HG03439 (cell line): Measurements from ENCODE around the gene TRPT1.

Experiments
- ATAC-seq: cut with Tn5 transposase; IDR thresholded peaks from one replicate; pipeline ENCODE4 v1.9.1; 2021; ENCODE audit warnings: mild to moderate bottlenecking, moderate library complexity; ENCODE audit not compliant: unreplicated experiment

Gene TRPT1

DNA sequence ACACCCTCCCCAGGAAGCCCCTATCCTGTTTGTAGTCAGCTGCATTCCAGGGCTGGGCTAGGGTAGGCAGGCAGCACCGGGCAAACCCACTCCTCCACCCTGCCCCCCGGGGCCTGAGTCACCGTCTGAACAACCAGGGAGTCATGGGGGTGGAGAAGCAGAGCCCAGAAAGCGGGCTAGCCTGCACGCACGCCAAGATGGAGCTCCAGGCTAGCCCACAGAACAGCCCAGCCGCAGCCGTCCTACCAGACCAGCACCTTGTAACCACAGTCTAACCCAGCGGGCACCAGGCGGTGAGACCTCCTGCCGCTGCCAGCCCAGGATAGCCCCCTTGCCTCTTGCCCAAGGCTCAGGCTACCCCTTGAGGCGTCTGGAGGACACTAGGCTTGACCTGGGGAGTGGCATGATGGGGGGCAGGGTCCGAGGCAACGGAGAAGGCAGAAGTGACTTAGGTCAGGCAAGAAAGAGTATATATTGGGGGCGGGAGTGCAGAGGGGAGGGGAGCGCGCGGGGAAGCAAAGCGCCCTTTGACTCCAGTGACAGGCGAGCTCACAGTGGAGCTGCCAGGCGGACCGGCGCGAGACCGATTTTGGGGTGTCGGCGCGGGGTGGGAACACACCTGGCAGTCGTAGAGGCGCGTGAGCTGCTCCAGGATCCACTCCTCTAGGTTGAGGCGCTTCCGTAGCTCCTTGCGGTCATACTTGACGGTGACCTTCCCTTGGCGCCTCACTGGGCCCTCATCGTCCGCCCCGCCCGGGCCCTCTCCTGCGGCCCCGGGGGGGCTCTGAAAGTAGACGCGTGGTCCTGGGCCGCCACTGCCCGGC lies 20.0 kb upstream of the TRPT1 start:
- no peak for ATAC-seq

DNA sequence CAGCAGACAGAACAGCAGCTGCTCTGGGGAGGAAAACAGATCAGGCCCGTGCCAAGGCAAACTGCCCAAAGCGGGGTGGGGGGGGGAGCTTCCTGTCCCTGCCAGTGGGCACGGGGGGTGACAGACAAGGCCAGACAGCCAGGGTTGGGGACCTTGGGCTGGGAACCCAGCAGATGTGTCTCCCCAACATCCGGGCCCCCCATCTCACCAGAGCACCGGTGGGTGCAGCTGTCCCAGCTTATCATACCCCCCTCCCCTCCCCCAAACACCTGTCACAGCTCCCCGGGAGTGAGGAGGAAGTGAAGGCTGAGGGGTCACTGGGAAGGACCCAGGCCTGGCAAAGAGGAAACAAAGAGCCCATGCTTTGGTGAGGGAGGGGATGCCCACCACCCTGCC lies 19.4 kb upstream of the TRPT1 start:
- no peak for ATAC-seq

DNA sequence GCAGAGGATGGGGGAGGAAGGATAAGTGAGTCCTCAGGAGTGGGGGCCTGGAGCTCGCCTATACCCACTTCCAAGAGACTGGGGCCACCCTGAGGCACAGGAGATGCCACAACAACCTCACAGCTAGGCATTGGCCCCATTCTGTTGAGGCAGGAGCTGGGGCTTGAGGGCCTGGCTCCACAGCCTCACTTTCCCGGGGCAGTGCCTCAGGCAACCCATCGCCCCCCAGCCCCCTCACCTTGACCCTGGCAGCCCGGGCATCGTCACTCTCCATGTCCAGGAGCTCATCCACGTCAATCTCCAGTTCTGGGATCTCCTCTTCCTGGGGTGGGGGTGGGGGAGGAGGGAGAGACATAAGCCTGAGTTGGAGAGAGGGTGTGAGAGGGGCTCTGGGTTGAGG lies 19.0 kb upstream of the TRPT1 start:
- no peak for ATAC-seq

DNA sequence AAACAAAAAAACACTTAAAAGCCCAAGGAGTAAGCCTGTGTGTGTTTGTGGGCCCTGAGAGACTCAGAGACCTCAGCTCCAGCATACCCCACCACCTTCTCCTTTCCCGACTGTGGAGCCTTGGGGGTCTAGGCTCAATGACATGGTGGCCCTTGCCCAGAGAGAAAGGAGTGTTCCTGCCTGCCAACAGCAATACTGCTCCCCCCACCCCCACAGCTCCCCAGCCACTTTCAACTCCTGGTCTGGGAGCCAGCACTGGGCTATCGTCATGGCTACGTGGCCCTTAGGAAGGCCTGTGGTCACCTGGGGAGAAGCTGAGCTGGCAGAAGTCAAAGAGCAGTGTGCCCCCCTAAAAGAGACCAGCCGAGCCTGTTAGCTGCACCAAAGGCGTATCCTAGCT lies 18.1 kb upstream of the TRPT1 start:
- ATAC-seq = no peak

DNA sequence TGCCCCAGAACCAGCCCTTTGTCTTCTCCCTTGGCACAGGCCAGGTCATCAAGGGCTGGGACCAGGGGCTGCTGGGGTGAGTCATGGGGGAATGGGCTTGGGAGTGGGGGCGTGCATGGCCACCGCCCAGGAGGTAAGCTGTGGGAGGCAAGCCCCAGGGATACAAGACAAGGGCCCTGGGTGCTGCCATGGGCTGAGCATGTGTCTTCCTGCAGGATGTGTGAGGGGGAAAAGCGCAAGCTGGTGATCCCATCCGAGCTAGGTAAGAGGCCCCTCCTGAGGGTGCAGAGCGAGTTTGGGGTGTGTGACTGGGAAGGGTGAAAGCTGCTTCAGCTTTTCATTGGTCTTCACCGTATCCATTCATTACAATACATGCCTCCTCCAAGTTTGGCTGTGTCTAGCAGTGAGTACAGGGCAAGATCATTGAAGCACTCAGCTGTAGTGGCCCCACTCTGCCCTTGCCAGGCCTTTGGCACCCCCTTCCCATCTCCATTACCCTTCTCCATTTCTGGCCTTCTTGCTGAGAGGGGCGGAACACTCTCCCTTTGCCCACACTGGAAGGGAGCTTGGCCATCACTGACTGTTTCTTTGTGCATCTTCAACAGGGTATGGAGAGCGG lies 17.4 kb upstream of the TRPT1 start:
- no peak for ATAC-seq

DNA sequence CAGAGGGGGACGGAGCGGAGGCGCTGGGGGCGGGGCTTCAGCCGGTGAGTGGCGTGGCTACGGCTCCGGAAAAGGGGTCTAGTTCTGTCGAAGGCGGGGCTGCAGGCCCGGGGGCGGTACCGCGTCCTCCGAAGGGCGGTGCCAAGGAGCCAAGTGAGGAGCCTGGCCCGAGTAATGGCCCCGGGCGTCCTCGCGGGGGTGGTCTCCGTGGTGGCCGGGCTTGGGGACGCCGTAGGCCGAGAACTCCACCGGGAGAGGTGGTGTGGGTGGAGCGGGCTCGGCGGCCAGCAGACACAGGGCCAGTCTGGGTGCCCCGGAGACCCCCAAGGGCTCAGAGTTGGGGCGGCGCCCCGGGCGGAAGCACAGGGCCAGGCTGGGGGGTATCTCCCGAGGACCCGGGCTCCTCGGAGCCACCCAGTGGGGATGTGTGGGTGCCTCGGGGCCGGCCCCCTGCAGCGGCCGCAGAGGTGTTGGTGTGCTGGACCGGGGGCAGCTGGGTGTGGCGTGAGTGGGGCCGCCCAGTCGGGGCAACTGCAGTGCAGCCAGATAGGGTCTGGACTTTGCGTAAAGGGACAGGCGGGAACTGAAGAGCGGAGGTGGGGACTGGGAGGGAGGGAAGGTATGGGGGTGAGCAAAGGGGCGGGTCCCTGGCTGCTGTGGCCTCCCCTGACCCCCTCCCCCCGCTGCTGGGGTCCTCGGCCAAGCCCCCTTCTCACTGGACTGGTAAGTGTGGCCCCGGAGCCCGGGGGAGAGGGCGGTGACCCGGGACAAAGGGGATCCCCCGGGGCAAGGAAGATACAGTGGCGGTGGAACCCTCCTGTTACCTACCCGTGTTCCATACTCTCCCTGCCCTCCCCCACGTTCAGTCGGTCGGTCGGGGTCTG lies 15.7 kb upstream of the TRPT1 start:
- ATAC-seq = peak; percentile 13

DNA sequence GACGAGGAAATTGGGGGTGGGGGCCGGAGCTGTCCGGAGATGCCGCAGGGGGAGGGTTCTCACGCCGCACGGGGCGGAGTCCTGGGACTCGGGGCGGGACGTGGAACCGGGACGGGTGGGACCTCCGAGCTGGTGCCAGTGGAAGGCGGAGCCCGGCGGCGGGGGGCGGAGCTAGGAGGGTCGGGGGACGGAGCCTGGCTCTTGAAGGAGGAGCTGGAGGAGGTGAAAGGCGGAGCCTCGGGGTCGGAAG lies 15.2 kb upstream of the TRPT1 start:
- ATAC-seq = peak; percentile 56

DNA sequence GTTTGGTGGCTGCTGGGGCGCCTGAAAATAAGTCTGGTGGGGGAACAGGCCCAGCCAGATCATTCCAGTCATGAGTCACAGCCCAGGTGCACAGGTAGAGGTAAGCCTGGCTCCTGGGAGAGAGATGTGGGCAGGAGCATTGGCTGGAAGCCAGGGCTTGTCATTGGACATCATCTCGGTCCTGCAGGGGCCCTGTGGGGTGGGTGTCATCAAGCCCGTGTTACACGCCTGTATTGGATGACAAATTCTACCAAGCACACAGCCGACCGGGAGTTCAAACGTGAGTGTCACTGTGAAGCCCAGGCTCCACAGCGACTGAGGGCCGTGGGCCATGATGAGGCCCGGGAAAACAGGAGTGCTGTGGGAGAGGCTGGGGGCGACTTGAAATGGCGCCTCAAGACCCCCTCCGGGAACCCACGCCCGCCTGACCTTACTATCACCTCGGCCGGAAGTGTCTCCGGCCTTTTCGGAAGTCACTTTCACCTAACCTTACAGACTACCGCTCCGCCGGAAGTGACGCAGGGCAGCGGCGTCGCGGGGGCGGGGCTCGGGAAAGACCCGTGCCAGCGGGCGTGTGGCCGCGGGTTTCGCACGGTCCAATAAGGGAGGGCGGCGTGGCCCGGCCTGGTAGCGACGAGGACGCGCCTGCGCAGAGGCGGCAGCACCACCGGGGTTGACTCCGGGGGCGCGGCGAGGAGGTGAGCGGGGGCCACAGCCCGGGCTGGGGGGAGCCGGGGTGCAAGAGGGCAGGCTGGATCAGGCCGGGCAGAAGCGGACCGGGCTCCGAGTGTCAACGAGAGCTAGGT lies 14.7 kb upstream of the TRPT1 start, which contains the start of gene FKBP2:
Gene FKBP2, plus strand, starts transcription at position 661 of the 806 bp plus-strand sequence. CDS start 1,293 bp downstream, outside the sequence.
- peak; percentile 55 for ATAC-seq

DNA sequence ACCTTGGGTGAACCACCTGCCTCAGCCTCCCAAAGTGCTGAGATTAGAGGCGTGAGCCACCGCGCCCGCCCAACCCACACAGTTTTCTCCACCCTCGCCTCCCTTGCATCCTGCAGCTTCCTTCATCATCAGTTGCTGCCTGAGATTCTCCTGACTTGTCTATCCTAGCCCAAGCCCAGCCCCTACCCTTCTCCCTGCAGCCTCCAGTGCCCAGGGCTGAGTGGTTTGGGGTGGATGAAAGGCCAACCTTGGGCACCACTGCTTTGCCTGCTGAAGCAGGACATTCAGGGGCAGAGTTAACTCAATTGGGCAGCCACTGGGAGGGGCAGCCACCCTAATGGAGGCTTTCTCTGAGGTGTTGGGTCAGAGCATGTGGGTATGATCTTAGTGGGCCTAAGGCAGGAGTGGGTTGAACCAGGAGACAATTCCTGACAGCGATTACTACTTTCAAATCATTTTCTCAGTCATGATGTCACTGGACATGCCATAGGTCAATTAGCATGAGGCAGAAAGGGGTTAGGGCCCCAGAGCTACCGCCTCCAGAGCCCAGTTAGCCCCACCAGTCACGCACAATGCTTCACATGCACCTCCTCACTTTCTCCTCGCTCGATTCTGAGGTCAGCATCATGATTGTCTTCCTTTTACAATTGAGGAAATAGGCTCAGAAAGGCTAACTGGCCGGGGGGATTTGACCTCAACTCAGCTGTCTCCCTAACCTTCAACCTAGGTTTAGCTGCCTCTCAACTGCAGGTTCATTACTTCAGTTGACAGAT lies 13.9 kb upstream of the TRPT1 start:
- no peak for ATAC-seq

DNA sequence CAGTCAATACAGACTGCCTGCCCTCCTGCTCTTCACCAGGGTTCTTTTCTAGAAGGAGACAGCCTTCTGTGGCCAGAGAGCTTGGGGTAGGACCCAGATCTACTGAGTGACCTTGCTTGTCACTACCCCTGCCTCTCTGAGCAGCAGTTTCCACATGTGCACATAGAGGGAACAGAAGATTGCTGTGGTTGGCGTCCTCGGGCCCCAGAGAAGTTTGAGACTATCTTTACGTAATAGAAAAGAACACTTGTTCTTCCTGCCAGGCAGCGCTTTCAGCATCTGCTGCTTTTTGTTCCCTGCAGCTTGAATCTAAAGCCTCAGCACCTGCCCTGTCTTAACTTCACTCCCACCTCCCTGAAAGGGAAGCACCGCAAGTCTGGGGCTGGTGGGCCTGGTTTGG lies 13.0 kb upstream of the TRPT1 start:
- ATAC-seq = no peak

DNA sequence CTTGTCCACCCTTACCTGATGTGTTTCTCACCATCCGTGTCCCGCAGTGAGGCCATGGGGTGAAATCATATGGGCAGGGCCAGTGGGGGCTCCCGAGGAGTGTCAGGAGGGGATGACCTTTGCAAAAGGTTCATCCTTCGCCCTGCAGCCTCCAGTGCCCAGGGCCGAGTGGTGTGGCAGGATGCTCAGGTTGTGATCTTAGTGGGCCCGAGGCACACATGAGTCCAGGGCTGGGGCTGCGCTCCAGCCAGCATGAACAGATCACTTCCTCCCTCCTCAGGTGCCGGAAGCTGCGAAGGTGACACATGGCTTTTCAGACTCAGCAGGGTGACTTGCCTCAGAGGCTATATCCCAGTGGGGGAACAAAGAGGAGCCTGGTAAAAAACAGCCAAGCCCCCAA lies 12.1 kb upstream of the TRPT1 start:
- ATAC-seq = no peak

DNA sequence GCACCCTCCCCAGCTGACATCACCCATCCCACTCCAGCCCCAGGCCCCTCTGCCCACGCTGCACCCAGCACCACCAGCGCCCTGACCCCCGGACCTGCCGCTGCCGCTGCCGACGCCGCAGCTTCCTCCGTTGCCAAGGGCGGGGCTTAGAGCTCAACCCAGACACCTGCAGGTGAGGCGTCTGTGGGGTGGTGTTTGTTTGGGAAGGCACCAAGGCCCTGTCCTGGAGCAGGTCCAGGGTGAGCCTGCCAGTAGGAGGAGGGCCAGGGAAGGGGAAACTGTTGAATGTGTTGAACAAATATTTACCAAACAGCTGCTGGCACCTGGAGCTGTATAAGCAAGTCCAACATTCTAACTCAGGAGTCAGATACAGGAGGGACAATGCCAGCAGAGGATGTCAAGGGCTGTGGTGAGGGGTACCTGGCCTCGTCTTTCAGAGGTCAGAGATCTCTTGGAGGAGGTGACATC lies 11.5 kb upstream of the TRPT1 start:
- no peak for ATAC-seq

DNA sequence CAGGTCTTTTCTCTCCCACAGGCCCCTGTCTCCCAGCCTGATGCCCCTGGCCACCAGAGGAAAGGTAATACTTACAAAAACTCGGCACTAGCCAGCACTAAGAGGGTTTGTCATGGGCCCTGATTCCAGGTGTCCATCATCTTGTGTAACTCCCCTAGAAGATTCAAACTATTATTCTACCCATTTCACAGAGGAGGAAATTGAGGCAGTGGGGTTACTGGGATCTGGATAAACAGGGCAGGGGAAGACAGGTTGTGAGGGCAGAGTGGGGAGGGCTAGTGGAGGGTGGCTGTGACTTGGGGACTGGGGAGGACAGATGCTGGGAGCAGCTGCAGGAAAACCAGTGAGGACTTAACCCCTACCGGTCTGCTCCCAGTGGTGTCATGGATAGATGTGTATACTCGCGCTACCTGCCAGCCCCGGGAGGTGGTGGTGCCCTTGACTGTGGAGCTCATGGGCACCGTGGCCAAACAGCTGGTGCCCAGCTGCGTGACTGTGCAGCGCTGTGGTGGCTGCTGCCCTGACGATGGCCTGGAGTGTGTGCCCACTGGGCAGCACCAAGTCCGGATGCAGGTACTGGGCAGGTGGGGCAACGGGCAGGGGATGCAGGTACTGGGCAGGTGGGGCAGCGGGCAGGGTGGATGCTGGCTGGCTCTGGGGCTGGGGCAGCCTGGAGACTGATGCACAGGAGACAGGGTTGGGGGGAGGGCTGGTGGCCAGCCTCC lies 9.6 kb upstream of the TRPT1 start:
- ATAC-seq = no peak

DNA sequence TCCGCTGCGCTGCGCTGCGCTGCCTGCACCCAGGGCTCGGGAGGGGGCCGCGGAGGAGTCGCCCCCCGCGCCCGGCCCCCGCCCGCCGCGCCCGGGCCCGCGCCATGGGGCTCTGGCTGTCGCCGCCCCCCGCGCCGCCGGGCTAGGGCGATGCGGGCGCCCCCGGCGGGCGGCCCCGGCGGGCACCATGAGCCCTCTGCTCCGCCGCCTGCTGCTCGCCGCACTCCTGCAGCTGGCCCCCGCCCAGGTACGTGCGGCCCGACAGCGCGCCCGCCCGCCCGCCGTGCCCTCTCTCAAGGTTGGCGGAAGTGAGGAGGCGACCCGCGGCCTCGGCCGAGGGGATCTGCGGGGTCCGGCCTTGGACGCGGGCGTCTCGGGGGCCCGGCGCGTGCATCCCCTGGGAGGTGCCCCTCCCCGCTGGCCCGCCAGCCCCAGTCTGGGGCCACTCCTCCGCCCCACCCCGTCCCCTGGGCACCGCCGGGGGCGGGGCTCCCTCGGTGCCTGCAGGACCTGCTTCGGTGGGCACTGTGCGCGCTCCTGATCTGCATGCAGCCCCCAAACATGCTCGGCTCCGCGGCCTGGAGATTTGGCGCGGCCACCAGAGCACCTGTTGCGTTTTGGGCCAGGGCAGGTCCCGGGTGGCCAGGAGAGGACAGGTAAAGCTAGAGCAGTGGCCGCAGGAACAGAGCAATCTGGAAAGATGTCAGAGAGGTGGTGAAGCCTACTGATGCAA lies 8.8 kb upstream of the TRPT1 start:
- peak; percentile 18 for ATAC-seq

DNA sequence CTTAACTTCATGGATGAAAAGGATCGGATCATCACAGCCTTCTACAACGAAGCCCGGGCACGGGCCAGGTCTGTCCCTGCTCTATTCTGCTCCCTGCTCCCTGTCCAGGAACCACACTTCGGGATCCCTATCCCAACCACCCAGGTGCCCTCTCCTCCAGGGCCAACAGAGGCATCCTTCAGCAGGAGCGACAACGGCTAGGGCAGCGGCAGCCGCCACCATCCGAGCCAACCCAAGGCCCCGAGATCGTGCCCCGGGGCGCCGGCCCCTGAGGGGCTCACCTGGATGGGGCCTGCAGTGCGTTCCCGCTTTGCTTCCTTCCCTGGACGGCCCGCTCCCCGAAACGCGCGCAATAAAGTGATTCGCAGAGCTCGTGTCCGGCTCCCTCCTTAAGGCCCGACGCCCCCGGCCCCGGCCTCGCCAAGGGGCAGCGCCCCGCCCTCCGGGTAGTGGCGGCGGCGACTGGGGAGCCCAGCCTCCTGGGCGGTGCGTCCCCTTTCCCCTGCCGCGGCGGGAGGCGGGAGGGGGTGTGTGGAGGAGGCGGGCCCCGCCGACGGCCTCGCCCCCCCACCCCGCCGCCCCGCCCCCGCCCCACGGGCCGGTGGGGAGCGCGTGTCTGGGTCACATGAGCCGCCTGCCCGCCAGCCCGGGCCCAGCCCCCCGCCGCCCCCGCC lies 8.1 kb upstream of the TRPT1 start, which contains the start of gene VEGFB:
Gene VEGFB, plus strand, starts transcription at position 672 of the 674 bp plus-strand sequence. CDS start 250 bp downstream, outside the sequence.
- ATAC-seq = peak; percentile 29

DNA sequence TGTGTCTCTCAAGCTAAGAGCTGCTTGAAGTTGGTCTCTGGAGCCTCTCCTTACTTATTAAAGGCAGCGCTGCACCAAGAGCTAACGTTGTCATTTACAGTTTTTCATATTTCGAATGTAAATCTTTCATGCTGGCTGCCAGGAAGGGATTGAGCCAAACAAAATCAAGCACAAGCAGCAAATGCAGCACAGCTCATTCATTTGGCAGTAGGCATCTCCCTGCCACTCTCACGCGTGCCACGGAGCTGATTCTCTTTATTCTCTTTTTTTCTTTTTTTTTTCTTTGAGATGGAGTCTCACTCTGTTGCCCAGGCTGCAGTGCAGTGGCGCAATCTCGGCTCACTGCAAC lies 7.0 kb upstream of the TRPT1 start:
- no peak for ATAC-seq

DNA sequence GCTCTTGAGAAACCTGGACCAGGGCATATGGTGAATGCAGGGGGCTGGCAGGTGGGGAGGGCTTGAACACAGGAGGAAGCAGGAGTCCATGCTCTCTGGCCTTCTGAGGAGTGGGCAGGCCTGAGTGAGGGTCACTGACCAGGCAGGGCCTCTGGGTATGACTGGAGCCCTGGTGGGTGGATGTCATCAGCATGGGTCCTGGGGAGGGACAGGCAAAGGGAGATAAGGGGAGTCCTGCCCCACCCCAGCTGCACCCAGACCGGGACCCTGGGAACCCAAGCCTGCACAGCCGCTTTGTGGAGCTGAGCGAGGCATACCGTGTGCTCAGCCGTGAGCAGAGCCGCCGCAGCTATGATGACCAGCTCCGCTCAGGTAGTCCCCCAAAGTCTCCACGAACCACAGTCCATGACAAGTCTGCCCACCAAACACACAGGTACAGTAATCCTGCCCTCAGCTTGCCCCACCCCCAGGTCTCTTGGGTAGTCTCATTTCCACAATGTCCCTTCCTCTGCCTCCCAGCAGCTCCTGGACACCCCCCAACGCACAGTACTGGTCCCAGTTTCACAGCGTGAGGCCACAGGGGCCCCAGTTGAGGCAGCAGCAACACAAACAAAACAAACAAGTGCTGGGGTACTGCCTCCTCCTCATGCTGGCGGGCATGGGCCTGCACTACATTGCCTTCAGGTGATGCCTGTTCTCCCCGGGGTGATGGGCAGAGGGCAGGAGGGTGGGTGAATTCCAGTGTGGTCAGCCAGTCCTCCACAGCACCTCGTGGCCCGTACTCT lies 6.4 kb upstream of the TRPT1 start:
- no peak for ATAC-seq
